SK-N-SH treated with all-trans-retinoic acid at 6 μM for 48 hours (cell line): Measurements from ENCODE around the gene ISYNA1.

Source experiments
- ATAC-seq: fragments of 200-7000 bp; cut with Tn5 transposase; 3 replicates; pipeline ENCODE4 v1.9.1; 2020; ENCODE audit warnings: mild to moderate bottlenecking, moderate library complexity
- ARNTL ChIP-seq: fragments of 450-650 bp; formaldehyde crosslinking; IDR thresholded peaks from 2 replicates; pipeline ENCODE4 v1.5.0; 2020; ENCODE audit warnings: low read depth, mild to moderate bottlenecking, moderate library complexity, borderline replicate concordance
- BACH2 ChIP-seq: fragments of 250-450 bp; sonication (Bioruptor Pico); IDR thresholded peaks from 2 replicates; pipeline ENCODE4 v1.9.0; 2021; ENCODE audit warnings: mild to moderate bottlenecking, borderline replicate concordance
- CREB5 ChIP-seq: fragments of 250-450 bp; sonication (Bioruptor Pico); IDR thresholded peaks from 2 replicates; pipeline ENCODE4 v1.5.1; 2020; ENCODE audit warnings: low read depth, mild to moderate bottlenecking, moderate library complexity
- CSDC2 ChIP-seq: fragments of 250-450 bp; sonication (Bioruptor Pico); IDR thresholded peaks from 2 replicates; pipeline ENCODE4 v1.5.0; 2020; ENCODE audit warnings: mild to moderate bottlenecking, moderate library complexity
- CSRNP3 ChIP-seq: fragments of 250-450 bp; sonication (Bioruptor Pico); IDR thresholded peaks from 2 replicates; pipeline ENCODE4 v1.5.1; 2021; ENCODE audit warnings: mild to moderate bottlenecking, moderate library complexity
- GLIS3 ChIP-seq: fragments of 250-450 bp; sonication (Bioruptor Pico); IDR thresholded peaks from 2 replicates; pipeline ENCODE4 v1.5.0; 2020; ENCODE audit warnings: mild to moderate bottlenecking, moderate library complexity
- ISL1 ChIP-seq: fragments of 250-450 bp; sonication (Bioruptor Pico); IDR thresholded peaks from 2 replicates; pipeline ENCODE4 v2.1.2; 2022; ENCODE audit warnings: mild to moderate bottlenecking, moderate library complexity
- OSR1 ChIP-seq: fragments of 250-450 bp; sonication (Bioruptor Pico); IDR thresholded peaks from 2 replicates; pipeline ENCODE4 v1.8.0; 2022; ENCODE audit warnings: moderate library complexity, mild to moderate bottlenecking, inconsistent platforms
- PATZ1 ChIP-seq: fragments of 250-450 bp; sonication (Bioruptor Pico); IDR thresholded peaks from 2 replicates; pipeline ENCODE4 v1.8.0; 2020; ENCODE audit warnings: mild to moderate bottlenecking, moderate library complexity, borderline replicate concordance
- PPARA ChIP-seq: fragments of 250-450 bp; sonication (Bioruptor Pico); IDR thresholded peaks from 2 replicates; pipeline ENCODE4 v1.5.0; 2020; ENCODE audit warnings: mild to moderate bottlenecking, borderline replicate concordance
- RARB ChIP-seq: fragments of 250-450 bp; sonication (Bioruptor Pico); IDR thresholded peaks from 2 replicates; pipeline ENCODE4 v1.8.0; 2021; ENCODE audit warnings: mild to moderate bottlenecking, moderate library complexity
- TCF4 ChIP-seq: fragments of 250-450 bp; sonication (Bioruptor Pico); IDR thresholded peaks from 2 replicates; pipeline ENCODE4 v1.8.0; 2021; ENCODE audit warnings: mild to moderate bottlenecking, moderate library complexity, borderline replicate concordance
- TOX ChIP-seq: fragments of 250-450 bp; sonication (Bioruptor Pico); IDR thresholded peaks from 2 replicates; pipeline ENCODE4 v1.8.0; 2021; ENCODE audit warnings: mild to moderate bottlenecking, moderate library complexity, borderline replicate concordance
- TSHZ2 ChIP-seq: fragments of 250-450 bp; sonication (Bioruptor Pico); IDR thresholded peaks from 2 replicates; pipeline ENCODE4 v1.5.0; 2020; ENCODE audit warnings: mild to moderate bottlenecking, moderate library complexity
- ZFP3 ChIP-seq: fragments of 250-450 bp; sonication (Bioruptor Pico); IDR thresholded peaks from 2 replicates; pipeline ENCODE4 v1.5.0; 2020; ENCODE audit warnings: mild to moderate bottlenecking, moderate library complexity
- ZFP30 ChIP-seq: fragments of 450-650 bp; formaldehyde crosslinking; IDR thresholded peaks from 2 replicates; pipeline ENCODE4 v1.5.0; 2022; ENCODE audit warnings: mild to moderate bottlenecking, moderate library complexity
- ZNF565 ChIP-seq: fragments of 450-650 bp; formaldehyde crosslinking; conservative IDR thresholded peaks from 2 replicates; pipeline ENCODE4 v1.5.0; 2020; ENCODE audit warnings: low read depth, mild to moderate bottlenecking, moderate library complexity
- ZNF70 ChIP-seq: fragments of 450-650 bp; formaldehyde crosslinking; IDR thresholded peaks from 2 replicates; pipeline ENCODE4 v1.5.0; 2020; ENCODE audit warnings: mild to moderate bottlenecking, moderate library complexity
- ZNF8 ChIP-seq: fragments of 450-650 bp; formaldehyde crosslinking; IDR thresholded peaks from 2 replicates; pipeline ENCODE4 v1.5.0; 2020; ENCODE audit warnings: mild to moderate bottlenecking, moderate library complexity

ISYNA1 gene

GRCh38 chr19:18417250-18418028, 20.5 kb downstream of the ISYNA1 start:
- no peak for TF ChIP-seq ARNTL (CRISPR knock-in tag)
- TF ChIP-seq OSR1 (CRISPR knock-in tag) = no peak
- TF ChIP-seq TOX (CRISPR knock-in tag) = no peak
- no peak for TF ChIP-seq ISL1 (CRISPR knock-in tag)
- 0 out of 2 replicates have a peak, but pooled peaks have one; percentile 64 for TF ChIP-seq CSDC2 (CRISPR knock-in tag)
- TF ChIP-seq ZFP3 (CRISPR knock-in tag) = 0 out of 2 replicates have a peak, but pooled peaks have one; percentile 37
- peak; percentile 98 for TF ChIP-seq PATZ1 (CRISPR knock-in tag)
- no peak for TF ChIP-seq PPARA (CRISPR knock-in tag)
- TF ChIP-seq CSRNP3 (CRISPR knock-in tag) = no peak
- TF ChIP-seq ZNF70 = no peak
- TF ChIP-seq GLIS3 (CRISPR knock-in tag) = no peak
- TF ChIP-seq TCF4 = no peak
- TF ChIP-seq BACH2 (CRISPR knock-in tag) = no peak
- no peak for TF ChIP-seq RARB (CRISPR knock-in tag)
- ATAC-seq = peak; percentile 70

- TF ChIP-seq ZNF70 (no peak), ARNTL (CRISPR knock-in tag) (no peak), PATZ1 (CRISPR knock-in tag) (peak; percentile 73), OSR1 (CRISPR knock-in tag) (no peak), ZFP3 (CRISPR knock-in tag) (peak; percentile 24; the same call in 1 of the 2 replicates)
- peak; percentile 78 for ATAC-seq
Observed at GRCh38 chr19:18416778-18417249, 21.1 kb downstream of the ISYNA1 start.

- TF ChIP-seq ZNF565 (CRISPR knock-in tag) (no peak), CSRNP3 (CRISPR knock-in tag) (no peak), ZFP30 (CRISPR knock-in tag) (no peak), TOX (CRISPR knock-in tag) (no peak), RARB (CRISPR knock-in tag) (no peak), PPARA (CRISPR knock-in tag) (no peak), TSHZ2 (CRISPR knock-in tag) (no peak), ZFP3 (CRISPR knock-in tag) (no peak), OSR1 (CRISPR knock-in tag) (no peak), TCF4 (no peak), ARNTL (CRISPR knock-in tag) (no peak), BACH2 (CRISPR knock-in tag) (no peak), ZNF8 (no peak), CREB5 (CRISPR knock-in tag) (no peak), CSDC2 (CRISPR knock-in tag) (no peak)
- TF ChIP-seq, all 23 proteins: peak for 0
- ATAC-seq = no peak
Observed at GRCh38 chr19:18415178-18415867, 22.6 kb downstream of the ISYNA1 start.
